Eye (tissue), 1 donor: ENCODE results near the gene FHOD3.
"Not testable (repeated sequence)": the region's sequence is repeated elsewhere in the genome, so short reads cannot be mapped to it uniquely, and the experiment has no call there.

Experiments used
- DNase-seq: peaks from one replicate; pipeline ENCODE4 v3.0.0-alpha.2; 2015

The FHOD3 gene

GRCh38 chr18:36813101-36813775 is 515.7 kb downstream of the FHOD3 start:
- DNase-seq = no peak

GRCh38 chr18:36813824-36814223 is 516.3 kb downstream of the FHOD3 start:
- no peak for DNase-seq

GRCh38 chr18:36814994-36815393 is 517.5 kb downstream of the FHOD3 start:
- DNase-seq = no peak

GRCh38 chr18:36816096-36816495 is 518.6 kb downstream of the FHOD3 start:
- not testable (repeated sequence) for DNase-seq

- no peak for DNase-seq
Measured at GRCh38 chr18:36817039-36817438, 519.5 kb downstream of the FHOD3 start.

GRCh38 chr18:36818652-36819051 is 521.1 kb downstream of the FHOD3 start:
- no peak for DNase-seq

GRCh38 chr18:36819621-36820020 is 522.1 kb downstream of the FHOD3 start:
- no peak for DNase-seq

- DNase-seq = no peak
Measured at GRCh38 chr18:36821681-36822080, 524.2 kb downstream of the FHOD3 start.

- no peak for DNase-seq
Measured at GRCh38 chr18:36825526-36825925, 528.0 kb downstream of the FHOD3 start.

GRCh38 chr18:36826556-36826955 is 529.0 kb downstream of the FHOD3 start:
- DNase-seq = no peak

- DNase-seq = no peak
Measured at GRCh38 chr18:36828157-36828629, 530.7 kb downstream of the FHOD3 start.

GRCh38 chr18:36828630-36829361 is 531.3 kb downstream of the FHOD3 start, which contains the start of the genes KIAA1328 and TPGS2:
TSS of gene KIAA1328 (plus strand) at chr18:36829127. CDS start at chr18:36829139, 12 bp downstream.
TSS of gene TPGS2 (minus strand) at chr18:36829002. CDS start at chr18:36828767, 235 bp downstream.
- peak; percentile 94 for DNase-seq
